ENCODE data around the gene GNAT2. TPM values are rescaled to one million over a fixed set of nuclear protein-coding genes. Genes with fewer than 3 reads are reported as not detected.

Gene GNAT2
- total RNA-seq, 4 donors from 2014 or later = not detected

DNA sequence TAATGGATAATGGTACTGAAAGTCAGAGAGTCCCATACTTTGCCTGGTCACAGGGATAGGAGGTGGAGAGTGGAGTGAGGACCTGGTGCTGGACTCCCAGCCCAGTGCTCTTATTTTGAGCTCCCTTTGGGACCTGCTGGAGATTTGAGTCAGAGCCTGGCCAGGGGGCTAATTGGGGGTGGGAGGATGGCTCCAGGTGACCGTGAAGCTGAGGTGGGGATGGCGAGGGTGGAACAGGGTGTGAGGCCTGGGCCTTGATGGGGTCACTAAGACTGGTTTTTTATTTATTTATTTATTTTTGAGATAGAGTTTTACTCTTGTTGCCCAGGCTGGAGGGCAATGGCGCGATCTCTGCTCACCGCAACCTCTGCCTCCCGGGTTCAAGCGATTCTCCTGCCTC lies 18.0 kb upstream of the GNAT2 start:
- WGBS, 2 donors (ENCODE audit: low coverage in 1 of 2) = 80 to 93% methylated on average over 3 to 7 of the region's 7 CpGs
- no peak for DNase-seq

DNA sequence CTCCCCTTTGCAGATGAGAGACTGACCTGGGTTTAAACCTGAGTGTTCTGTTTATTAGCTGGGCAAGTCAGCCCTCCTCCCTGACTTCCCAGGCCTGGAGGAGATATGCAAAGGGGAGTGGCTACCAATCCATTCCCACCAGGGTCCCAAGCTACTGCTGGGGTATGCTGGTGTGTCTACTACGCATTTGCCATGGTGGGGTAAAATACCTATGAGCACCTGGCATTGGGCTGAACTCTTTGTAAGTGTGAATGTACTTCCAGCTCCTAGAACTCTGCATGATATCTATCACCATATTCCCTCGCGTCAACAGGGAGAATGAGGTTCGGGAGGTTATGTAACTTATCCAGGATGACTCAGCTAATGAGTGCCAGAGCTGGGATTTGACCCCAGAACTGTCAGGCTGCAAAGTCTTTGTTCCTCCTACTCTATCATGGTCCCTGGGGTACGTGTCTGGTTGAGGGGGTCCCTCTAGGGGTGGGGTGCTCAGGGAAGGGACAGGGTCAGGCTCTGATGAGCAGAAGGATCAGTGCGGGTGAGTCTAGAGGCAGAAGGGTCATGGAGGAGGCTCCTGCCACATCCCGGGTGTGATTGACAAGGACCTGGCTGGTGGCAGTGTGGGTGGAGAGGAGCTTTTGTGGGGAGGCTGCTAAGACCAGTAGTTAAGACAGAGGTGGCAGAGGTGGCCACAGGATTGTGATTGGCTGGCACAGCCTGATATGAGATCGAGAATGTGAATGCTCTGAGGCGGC lies 17.0 kb upstream of the GNAT2 start:
- DNase-seq = peak; percentile 8
- no peaks in the 10 kb centered on the region for H3K36me3 ChIP-seq
- no peaks in the 10 kb centered on the region for H3K9me3 ChIP-seq
- no peak overlapping the region for H3K4me3 ChIP-seq
- in situ Hi-C loops (cut with MboI; ENCODE audit: low pct_ligation_motif_present in 1 of 4, low pct_unique_long_range_greater_than_20kb in 1 of 4, low sequenced_read_pairs in 3 of 4) = loop anchor here in 1 of 4 donors (10.0 kb wide), 1 partner anchor 348 kb away; the partner anchor contains the start of gene AHCYL1
- WGBS, 2 donors (ENCODE audit: low coverage in 1 of 2) = 69% methylated on average over 9 of the region's 9 CpGs; no CpG with 5 or more reads in 1 of the 2 donors
- intact Hi-C loops (cut with DNase I; ENCODE audit: low total_unique reads) = no loop called here
- TF ChIP-seq EP300 (IDR thresholded peaks at IDR 0.05; ENCODE audit: low read depth) (no peak), POLR2A (IDR thresholded peaks at IDR 0.05) (no peak), POLR2AphosphoS5 (IDR thresholded peaks at IDR 0.05) (no peak)
- TF ChIP-seq, protein P1, sequence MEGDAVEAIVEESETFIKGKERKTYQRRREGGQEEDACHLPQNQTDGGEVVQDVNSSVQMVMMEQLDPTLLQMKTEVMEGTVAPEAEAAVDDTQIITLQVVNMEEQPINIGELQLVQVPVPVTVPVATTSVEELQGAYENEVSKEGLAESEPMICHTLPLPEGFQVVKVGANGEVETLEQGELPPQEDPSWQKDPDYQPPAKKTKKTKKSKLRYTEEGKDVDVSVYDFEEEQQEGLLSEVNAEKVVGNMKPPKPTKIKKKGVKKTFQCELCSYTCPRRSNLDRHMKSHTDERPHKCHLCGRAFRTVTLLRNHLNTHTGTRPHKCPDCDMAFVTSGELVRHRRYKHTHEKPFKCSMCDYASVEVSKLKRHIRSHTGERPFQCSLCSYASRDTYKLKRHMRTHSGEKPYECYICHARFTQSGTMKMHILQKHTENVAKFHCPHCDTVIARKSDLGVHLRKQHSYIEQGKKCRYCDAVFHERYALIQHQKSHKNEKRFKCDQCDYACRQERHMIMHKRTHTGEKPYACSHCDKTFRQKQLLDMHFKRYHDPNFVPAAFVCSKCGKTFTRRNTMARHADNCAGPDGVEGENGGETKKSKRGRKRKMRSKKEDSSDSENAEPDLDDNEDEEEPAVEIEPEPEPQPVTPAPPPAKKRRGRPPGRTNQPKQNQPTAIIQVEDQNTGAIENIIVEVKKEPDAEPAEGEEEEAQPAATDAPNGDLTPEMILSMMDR (IDR thresholded peaks at IDR 0.05) = no peak
- no peak overlapping the region for H3K27ac ChIP-seq
- no peaks in the 10 kb centered on the region for H3K27me3 ChIP-seq
- peaks cover 3 to 26% (median 12%) of the 10 kb centered on the region in 4 donors for H3K4me1 ChIP-seq

More for the DNA sequence above, 18.0 kb upstream of the GNAT2 start:
- no peaks in the 10 kb centered on the region for H3K27me3 ChIP-seq
- TF ChIP-seq EP300 (IDR thresholded peaks at IDR 0.05; ENCODE audit: low read depth) (no peak), POLR2AphosphoS5 (IDR thresholded peaks at IDR 0.05) (no peak), POLR2A (IDR thresholded peaks at IDR 0.05) (no peak)
- TF ChIP-seq, protein P1 (IDR thresholded peaks at IDR 0.05) = no peak
- H3K27ac ChIP-seq = no peak overlapping the region
- H3K4me3 ChIP-seq = no peak overlapping the region
- peaks cover 0 to 23% (median 11%) of the 10 kb centered on the region in 4 donors for H3K4me1 ChIP-seq
- H3K36me3 ChIP-seq = no peaks in the 10 kb centered on the region
- intact Hi-C loops (cut with DNase I; ENCODE audit: low total_unique reads) = no loop called here
- in situ Hi-C loops (cut with MboI; ENCODE audit: low pct_ligation_motif_present in 1 of 4, low pct_unique_long_range_greater_than_20kb in 1 of 4, low sequenced_read_pairs in 3 of 4) = loop anchor here in 1 of 4 donors (10.0 kb wide), 1 partner anchor 347 kb away; the partner anchor contains the start of gene AHCYL1
- H3K9me3 ChIP-seq = no peaks in the 10 kb centered on the region

DNA sequence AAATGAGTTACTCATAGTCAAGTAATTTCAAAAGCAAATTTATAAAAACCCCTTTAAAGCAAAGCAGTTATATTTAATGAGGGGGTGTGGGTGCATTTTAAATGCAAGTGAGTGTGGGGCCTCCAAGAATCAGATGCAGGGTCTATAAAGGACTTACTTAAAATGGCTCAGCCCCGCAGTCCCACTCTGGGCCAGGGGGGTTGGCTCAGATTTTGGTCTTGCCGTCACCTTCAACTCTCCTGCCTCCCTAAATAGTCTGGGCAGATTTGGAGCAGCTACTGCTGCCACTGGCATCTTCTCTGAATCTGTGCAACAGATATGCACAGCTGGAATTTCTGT lies 16.4 kb upstream of the GNAT2 start:
- intact Hi-C loops (cut with DNase I; ENCODE audit: low total_unique reads) (no loop called here), in situ Hi-C loops (cut with MboI; ENCODE audit: low pct_ligation_motif_present in 1 of 4, low pct_unique_long_range_greater_than_20kb in 1 of 4, low sequenced_read_pairs in 3 of 4) (loop anchor here in 1 of 4 donors (10.0 kb wide), 1 partner anchor 349 kb away; the partner anchor contains the start of gene AHCYL1)
- Histone ChIP-seq H3K9me3 (no peaks in the 10 kb centered on the region), H3K27me3 (no peaks in the 10 kb centered on the region), H3K27ac (no peak overlapping the region), H3K36me3 (no peaks in the 10 kb centered on the region), H3K4me1 (peaks cover 3 to 26% (median 12%) of the 10 kb centered on the region in 4 donors), H3K4me3 (no peak overlapping the region)
- WGBS, 2 donors (ENCODE audit: low coverage in 1 of 2) = 80 to 85% methylated on average over 2 of the region's 2 CpGs
- TF ChIP-seq EP300 (IDR thresholded peaks at IDR 0.05; ENCODE audit: low read depth) (no peak), POLR2AphosphoS5 (IDR thresholded peaks at IDR 0.05) (no peak), POLR2A (IDR thresholded peaks at IDR 0.05) (no peak)
- TF ChIP-seq, protein P1 (IDR thresholded peaks at IDR 0.05) = no peak
- no peak for DNase-seq

DNA sequence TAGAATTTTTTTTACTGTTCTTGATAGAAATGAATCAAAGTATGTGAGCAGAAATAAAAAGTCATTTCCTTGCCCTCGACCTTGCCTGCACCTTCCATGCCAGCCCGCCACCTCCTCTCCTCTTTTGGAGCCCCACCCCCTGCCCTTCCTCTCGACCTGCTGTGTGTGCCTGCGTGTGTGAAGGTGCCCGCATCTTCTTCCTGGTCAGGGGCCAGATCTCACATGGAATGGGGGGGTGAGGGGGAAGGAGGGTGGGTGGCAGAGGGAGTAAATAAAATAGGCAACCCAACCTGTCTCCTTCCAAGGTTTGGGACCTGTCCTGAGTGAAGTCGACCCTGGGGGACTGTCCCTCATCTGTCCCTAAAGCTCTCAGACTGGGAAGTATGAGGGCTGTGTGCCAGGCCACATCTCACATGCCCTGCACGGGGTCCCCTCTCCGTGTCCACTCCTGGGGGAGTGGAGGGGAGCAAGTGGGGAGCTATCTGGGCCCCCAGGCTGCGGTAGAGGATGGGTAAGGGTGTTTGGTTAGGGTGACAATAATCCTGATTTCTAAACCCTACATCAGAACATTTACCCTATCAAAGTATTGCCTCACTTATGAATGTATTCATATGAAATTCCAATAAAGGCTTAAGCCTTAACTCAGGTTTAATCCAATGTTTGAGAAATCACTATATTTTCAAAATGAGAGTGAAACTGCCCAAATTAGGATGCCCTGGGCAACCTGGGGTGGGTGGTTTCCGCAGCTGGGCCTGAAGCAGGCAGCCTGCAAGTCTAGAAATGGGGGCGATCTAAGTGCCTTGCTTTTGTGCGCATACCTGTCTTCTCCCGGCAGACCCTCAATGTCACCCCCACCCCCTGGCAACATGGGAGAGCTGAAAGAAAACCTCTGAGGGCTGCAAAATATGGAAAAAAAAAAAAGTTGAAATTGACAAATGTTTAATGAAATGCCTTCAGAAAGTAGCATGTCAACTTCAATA lies 15.6 kb upstream of the GNAT2 start:
- Histone ChIP-seq H3K4me1 (peaks cover 3 to 26% (median 12%) of the 10 kb centered on the region in 4 donors), H3K36me3 (no peaks in the 10 kb centered on the region), H3K4me3 (no peak overlapping the region), H3K9me3 (no peaks in the 10 kb centered on the region), H3K27me3 (no peaks in the 10 kb centered on the region), H3K27ac (peak overlapping the region in 2 of 4 donors; percentile 3 to 39)
- no peak for DNase-seq
- TF ChIP-seq, protein P1 (IDR thresholded peaks at IDR 0.05) = no peak
- TF ChIP-seq POLR2A (IDR thresholded peaks at IDR 0.05) (no peak), EP300 (IDR thresholded peaks at IDR 0.05; ENCODE audit: low read depth) (no peak), POLR2AphosphoS5 (IDR thresholded peaks at IDR 0.05) (no peak)
- WGBS, 2 donors (ENCODE audit: low coverage in 1 of 2) = 47 to 69% methylated on average over 9 to 13 of the region's 13 CpGs
- in situ Hi-C loops (cut with MboI; ENCODE audit: low pct_ligation_motif_present in 1 of 4, low pct_unique_long_range_greater_than_20kb in 1 of 4, low sequenced_read_pairs in 3 of 4) = loop anchor here in 2 of 4 donors (5.0 to 10.0 kb wide), 2 partner anchors 93 to 350 kb away; partner anchors contain the start of gene AHCYL1 (in 1 of the 2)
- intact Hi-C loops (cut with DNase I; ENCODE audit: low total_unique reads) = no loop called here
